HG03354 (cell line): ENCODE results near the gene FAM177A1.
A peak's percentile ranks its signal among the peaks of the same experiment; 100 is the strongest.
"Not testable (repeated sequence)": the region's sequence is repeated elsewhere in the genome, so short reads cannot be mapped to it uniquely, and the experiment has no call there.

Experiments
- ATAC-seq: cut with Tn5 transposase; IDR thresholded peaks from one replicate; pipeline ENCODE4 v1.9.1; 2021; ENCODE audit warnings: mild to moderate bottlenecking; ENCODE audit not compliant: unreplicated experiment, poor library complexity, severe bottlenecking

The FAM177A1 gene

GRCh38 chr14:35046048-35046750 lies at the start of gene FAM177A1:
Gene FAM177A1, plus strand, starts transcription at chr14:35046272. Its CDS starts 192 bp downstream, at chr14:35046464.
- ATAC-seq = peak; percentile 94

- no peak for ATAC-seq
Measured at GRCh38 chr14:34997762-34998161, 48.3 kb upstream of the FAM177A1 start.

GRCh38 chr14:34999500-34999899 lies 46.6 kb upstream of the FAM177A1 start:
- no peak for ATAC-seq

- no peak for ATAC-seq
Measured at GRCh38 chr14:35001621-35002020, 44.5 kb upstream of the FAM177A1 start.

GRCh38 chr14:35004839-35005238 lies 41.2 kb upstream of the FAM177A1 start:
- ATAC-seq = no peak

- no peak for ATAC-seq
Measured at GRCh38 chr14:35016568-35016967, 29.5 kb upstream of the FAM177A1 start.

- no peak for ATAC-seq
Measured at GRCh38 chr14:35020713-35021112, 25.4 kb upstream of the FAM177A1 start.

GRCh38 chr14:35028435-35028834 lies 17.6 kb upstream of the FAM177A1 start:
- ATAC-seq = no peak

- ATAC-seq = no peak
Measured at GRCh38 chr14:35032562-35032961, 13.5 kb upstream of the FAM177A1 start.

GRCh38 chr14:35034440-35034833 lies 11.6 kb upstream of the FAM177A1 start:
- no peak for ATAC-seq

GRCh38 chr14:35034944-35035554 lies 11.0 kb upstream of the FAM177A1 start:
- not testable (repeated sequence) for ATAC-seq

GRCh38 chr14:35038312-35038711 lies 7.8 kb upstream of the FAM177A1 start:
- ATAC-seq = not testable (repeated sequence)

- ATAC-seq = no peak
Measured at GRCh38 chr14:35042632-35043031, 3.4 kb upstream of the FAM177A1 start.

- ATAC-seq = no peak
Measured at GRCh38 chr14:35043046-35043445, 3.0 kb upstream of the FAM177A1 start.

GRCh38 chr14:35044939-35045797 lies 904 bp upstream of the FAM177A1 start:
- ATAC-seq = no peak

GRCh38 chr14:35045798-35046047 lies 349 bp upstream of the FAM177A1 start:
- ATAC-seq = no peak

GRCh38 chr14:35046751-35047536 lies 872 bp downstream of the FAM177A1 start:
- peak; percentile 27 for ATAC-seq

- no peak for ATAC-seq
Measured at GRCh38 chr14:35047976-35048513, 2.0 kb downstream of the FAM177A1 start.

- ATAC-seq = no peak
Measured at GRCh38 chr14:35050652-35051051, 4.6 kb downstream of the FAM177A1 start.

- ATAC-seq = no peak
Measured at GRCh38 chr14:35051796-35052195, 5.7 kb downstream of the FAM177A1 start.
